HEK293 (cell line): Measurements from ENCODE around the gene DYNC1I1.

Experiments
- CTCF ChIA-PET: fragments of 350-600 bp; formaldehyde crosslinking; extraction: SDS; loops from one replicate; lab custom pipeline; 2021; ENCODE audit warnings: antibody characterized with exemption; lab: Yijun Ruan, JAX
- POLR2A ChIA-PET: fragments of 300-600 bp; formaldehyde crosslinking; extraction: SDS; loops from one replicate; lab custom pipeline; 2020; ENCODE audit warnings: antibody characterized with exemption, inconsistent platforms; lab: Yijun Ruan, JAX
- H3K27ac ChIP-seq: fragments of 200-500 bp; sonication (Bioruptor generic); 2 replicates; pipeline ENCODE4 v1.5.1; 2014; ENCODE audit warnings: low read depth, low read length, control low read depth, inconsistent platforms; ENCODE audit errors: extremely low read depth
- H3K36me3 ChIP-seq, 2 experiments: fragments of 200-500 bp in 1 of 2; sonication (Bioruptor generic) in 1 of 2; 1 replicate in 1 of 2; 2 replicates in 1 of 2; pipeline ENCODE4 v1.5.1; 2014 to 2017; ENCODE audit warnings: inconsistent platforms in 2 of 2, low read length in 2 of 2; ENCODE audit not compliant: control insufficient read depth in 2 of 2, insufficient read depth in 1 of 2
- H3K4me1 ChIP-seq: fragments of 200-500 bp; sonication (Bioruptor generic); 2 replicates; pipeline ENCODE4 v1.5.1; 2014; ENCODE audit warnings: mild to moderate bottlenecking, low read length, inconsistent platforms; ENCODE audit not compliant: control insufficient read depth, insufficient read depth
- H3K4me3 ChIP-seq: 2 replicates; pipeline ENCODE4 v1.5.1; 2011; ENCODE audit warnings: low read depth, mild to moderate bottlenecking, control low read depth, low read length, moderate library complexity
- H3K9me3 ChIP-seq: fragments of 200-500 bp; sonication (Bioruptor generic); 2 replicates; pipeline ENCODE4 v1.5.1; 2014; ENCODE audit warnings: low read depth, low read length, inconsistent platforms; ENCODE audit not compliant: control insufficient read depth, insufficient read depth
- BCL11B ChIP-seq: fragments of 450-650 bp; formaldehyde crosslinking; IDR thresholded peaks from 2 replicates; pipeline ENCODE4 v1.5.1; 2016; ENCODE audit warnings: low read depth, missing biosample characterization, missing genetic modification characterization
- CTCF ChIP-seq: fragments of 450-650 bp; formaldehyde crosslinking; IDR thresholded peaks from 2 replicates; pipeline ENCODE4 v1.5.1; 2016; ENCODE audit warnings: missing biosample characterization, missing genetic modification characterization
- ELK4 ChIP-seq: IDR thresholded peaks from 2 replicates; pipeline ENCODE4 v1.6.1; 2011; ENCODE audit warnings: mild to moderate bottlenecking, low read depth, low read length, borderline replicate concordance
- GLIS1 ChIP-seq: fragments of 450-650 bp; formaldehyde crosslinking; IDR thresholded peaks from 2 replicates; pipeline ENCODE4 v1.5.1; 2016; ENCODE audit warnings: missing biosample characterization, missing genetic modification characterization
- HOXD13 ChIP-seq: sonication (generic); formaldehyde crosslinking; IDR thresholded peaks from 2 replicates; pipeline ENCODE4 v1.8.0; 2022; ENCODE audit warnings: missing genetic modification reagents, borderline replicate concordance
- KLF8 ChIP-seq: fragments of 450-650 bp; formaldehyde crosslinking; IDR thresholded peaks from 2 replicates; pipeline ENCODE4 v1.5.1; 2016; ENCODE audit warnings: missing biosample characterization, missing genetic modification characterization
- PRDM6 ChIP-seq: fragments of 450-650 bp; formaldehyde crosslinking; IDR thresholded peaks from 2 replicates; pipeline ENCODE4 v1.5.1; 2017; ENCODE audit warnings: missing biosample characterization, missing genetic modification characterization
- SALL2 ChIP-seq: fragments of 450-650 bp; formaldehyde crosslinking; IDR thresholded peaks from 2 replicates; pipeline ENCODE4 v1.5.0; 2017; ENCODE audit warnings: missing biosample characterization, mild to moderate bottlenecking, missing genetic modification characterization, borderline replicate concordance
- SCRT1 ChIP-seq: fragments of 450-650 bp; formaldehyde crosslinking; IDR thresholded peaks from 2 replicates; pipeline ENCODE4 v1.5.1; 2016; ENCODE audit warnings: missing biosample characterization, missing genetic modification characterization, borderline replicate concordance
- SCRT2 ChIP-seq: fragments of 450-650 bp; formaldehyde crosslinking; IDR thresholded peaks from 2 replicates; pipeline ENCODE4 v1.5.1; 2016; ENCODE audit warnings: missing biosample characterization, missing genetic modification characterization
- SP7 ChIP-seq: fragments of 450-650 bp; formaldehyde crosslinking; IDR thresholded peaks from 2 replicates; pipeline ENCODE4 v1.5.1; 2016; ENCODE audit warnings: missing biosample characterization, missing genetic modification characterization
- TRIM28 ChIP-seq: IDR thresholded peaks from 2 replicates; pipeline ENCODE4 v1.6.1; 2011; ENCODE audit warnings: low read length, control low read depth, borderline replicate concordance
- ZBTB21 ChIP-seq: fragments of 450-650 bp; formaldehyde crosslinking; IDR thresholded peaks from 2 replicates; pipeline ENCODE4 v1.5.1; 2017; ENCODE audit warnings: missing biosample characterization, missing genetic modification characterization
- ZBTB8A ChIP-seq: fragments of 450-650 bp; formaldehyde crosslinking; IDR thresholded peaks from 2 replicates; pipeline ENCODE4 v1.5.1; 2016; ENCODE audit warnings: missing biosample characterization, missing genetic modification characterization
- ZIC2 ChIP-seq: fragments of 450-650 bp; formaldehyde crosslinking; IDR thresholded peaks from 2 replicates; pipeline ENCODE4 v1.5.1; 2016; ENCODE audit warnings: missing biosample characterization, missing genetic modification characterization
- ZNF10 ChIP-seq: fragments of 450-650 bp; formaldehyde crosslinking; IDR thresholded peaks from 2 replicates; pipeline ENCODE4 v1.5.1; 2017; ENCODE audit warnings: missing biosample characterization, missing genetic modification characterization
- ZNF138 ChIP-seq: fragments of 450-650 bp; formaldehyde crosslinking; IDR thresholded peaks from 2 replicates; pipeline ENCODE4 v1.5.1; 2016; ENCODE audit warnings: missing biosample characterization, missing genetic modification characterization, borderline replicate concordance
- ZNF155 ChIP-seq: fragments of 450-650 bp; formaldehyde crosslinking; IDR thresholded peaks from 2 replicates; pipeline ENCODE4 v1.5.1; 2016; ENCODE audit warnings: missing biosample characterization, missing genetic modification characterization
- ZNF202 ChIP-seq: fragments of 450-650 bp; formaldehyde crosslinking; IDR thresholded peaks from 2 replicates; pipeline ENCODE4 v1.5.1; 2016; ENCODE audit warnings: missing biosample characterization, missing genetic modification characterization, borderline replicate concordance
- ZNF266 ChIP-seq: fragments of 450-650 bp; formaldehyde crosslinking; IDR thresholded peaks from 2 replicates; pipeline ENCODE4 v1.5.1; 2016; ENCODE audit warnings: missing biosample characterization, missing genetic modification characterization, low read depth
- ZNF335 ChIP-seq: fragments of 450-650 bp; formaldehyde crosslinking; conservative IDR thresholded peaks from 2 replicates; pipeline ENCODE4 v1.5.1; 2016; ENCODE audit warnings: missing biosample characterization, missing genetic modification characterization
- ZNF37A ChIP-seq: fragments of 450-650 bp; IDR thresholded peaks from 2 replicates; pipeline ENCODE4 v1.5.1; 2018; ENCODE audit warnings: missing biosample characterization, missing genetic modification characterization
- ZNF48 ChIP-seq: fragments of 450-650 bp; formaldehyde crosslinking; IDR thresholded peaks from 2 replicates; pipeline ENCODE4 v1.5.1; 2016; ENCODE audit warnings: missing biosample characterization, missing genetic modification characterization
- ZNF561 ChIP-seq: fragments of 450-650 bp; IDR thresholded peaks from 2 replicates; pipeline ENCODE4 v1.5.1; 2018; ENCODE audit warnings: missing biosample characterization, missing genetic modification characterization, borderline replicate concordance
- ZNF629 ChIP-seq: fragments of 450-650 bp; formaldehyde crosslinking; IDR thresholded peaks from 2 replicates; pipeline ENCODE4 v1.5.1; 2017; ENCODE audit warnings: missing biosample characterization, missing genetic modification characterization
- ZNF654 ChIP-seq: fragments of 450-650 bp; formaldehyde crosslinking; IDR thresholded peaks from 2 replicates; pipeline ENCODE4 v1.5.1; 2016; ENCODE audit warnings: low read depth, missing biosample characterization, missing genetic modification characterization
- ZNF692 ChIP-seq: fragments of 450-650 bp; formaldehyde crosslinking; IDR thresholded peaks from 2 replicates; pipeline ENCODE4 v1.5.1; 2016; ENCODE audit warnings: missing biosample characterization, missing genetic modification characterization
- ZNF704 ChIP-seq: fragments of 450-650 bp; formaldehyde crosslinking; IDR thresholded peaks from 2 replicates; pipeline ENCODE4 v1.5.1; 2016; ENCODE audit warnings: missing biosample characterization, missing genetic modification characterization
- ZNF785 ChIP-seq: fragments of 450-650 bp; formaldehyde crosslinking; IDR thresholded peaks from 2 replicates; pipeline ENCODE4 v1.5.1; 2016; ENCODE audit warnings: missing biosample characterization, missing genetic modification characterization
- ZXDB ChIP-seq: fragments of 450-650 bp; formaldehyde crosslinking; IDR thresholded peaks from 2 replicates; pipeline ENCODE4 v1.5.1; 2016; ENCODE audit warnings: missing biosample characterization, missing genetic modification characterization

The DYNC1I1 gene

GRCh38 chr7:95865716-95866371 is 93.5 kb downstream of the DYNC1I1 start:
- Histone ChIP-seq H3K4me1 (no peaks in the 10 kb centered on the region), H3K9me3 (no peaks in the 10 kb centered on the region), H3K4me3 (no peak overlapping the region), H3K36me3 (no peaks in the 10 kb centered on the region), H3K27ac (no peak overlapping the region)
- TF ChIP-seq HOXD13 (CRISPR knock-in tag), result no peak
- no peak for TF ChIP-seq ZNF692 (tag by site-specific recombination)
- no peak for TF ChIP-seq ZNF202 (tag by site-specific recombination)
- TF ChIP-seq TRIM28, result no peak
- no peak for TF ChIP-seq SALL2 (tag by site-specific recombination)
- TF ChIP-seq KLF8 (tag by site-specific recombination), result no peak
- TF ChIP-seq ZNF629 (tag by site-specific recombination), result no peak
- peak; percentile 45; the same call in 1 of the 2 replicates for TF ChIP-seq CTCF (tag by site-specific recombination)
- no peak for TF ChIP-seq ZBTB21
- no peak for TF ChIP-seq PRDM6
- TF ChIP-seq ZNF654, result peak; percentile 24; the same call in 1 of the 2 replicates
- no peak for TF ChIP-seq GLIS1 (tag by site-specific recombination)
- TF ChIP-seq ZNF138, result no peak
- ChIA-PET POLR2A (no interaction called here), CTCF (interaction anchor here (0.6 to 9.1 kb wide), 5 partner anchors 25 to 555 kb away, joined by 3 to 205 read pairs (median 4); no protein-coding TSS in a partner anchor)

- ChIA-PET CTCF (interaction anchor here (0.8 to 9.1 kb wide), 4 partner anchors 139 to 177 kb away, joined by 3 to 205 read pairs (median 4); no protein-coding TSS in a partner anchor), POLR2A (no interaction called here)
- Histone ChIP-seq H3K36me3 (no peaks in the 10 kb centered on the region), H3K27ac (no peak overlapping the region), H3K9me3 (no peaks in the 10 kb centered on the region), H3K4me1 (peaks cover 5% of the 10 kb centered on the region; the same call in 1 of the 2 replicates), H3K4me3 (no peak overlapping the region)
- TF ChIP-seq ELK4 (no peak), ZBTB8A (tag by site-specific recombination) (no peak), ZNF561 (tag by site-specific recombination) (no peak), ZNF335 (tag by site-specific recombination) (no peak), ZNF266 (tag by site-specific recombination) (no peak), BCL11B (tag by site-specific recombination) (no peak), ZNF155 (tag by site-specific recombination) (no peak), ZNF704 (no peak), SCRT2 (tag by site-specific recombination) (peak; percentile 100), ZNF48 (tag by site-specific recombination) (no peak), ZNF785 (tag by site-specific recombination) (no peak), ZIC2 (tag by site-specific recombination) (peak; percentile 16; the same call in 1 of the 2 replicates), ZNF37A (no peak), SCRT1 (tag by site-specific recombination) (peak; percentile 100), ZXDB (tag by site-specific recombination) (no peak), ZNF10 (tag by site-specific recombination) (peak; percentile 48; the same call in 1 of the 2 replicates), SP7 (tag by site-specific recombination) (no peak)
Measured at GRCh38 chr7:95867309-95867708, 95.0 kb downstream of the DYNC1I1 start.
